Aorta (tissue), 5 donors: ENCODE data around the gene AMFR. TPM values are rescaled to one million over a fixed set of nuclear protein-coding genes. Genes with fewer than 3 reads are reported as not detected.

Experiments
- ATAC-seq: fragments of 200-7000 bp; cut with Tn5 transposase; one replicate; pipeline ENCODE4 v1.9.1; 2022; ENCODE audit warnings: moderate library complexity; ENCODE audit not compliant: low FRiP score
- DNase-seq, 2 donors: peaks; one replicate each; pipeline ENCODE4 v3.0.0-alpha.2; 2020
- H3K27ac ChIP-seq, 2 donors: one replicate each; pipeline ENCODE4 v1.5.1; 2013; ENCODE audit warnings: low read length in 2 of 2, mild to moderate bottlenecking in 2 of 2, moderate library complexity in 2 of 2, control low read depth in 1 of 2, inconsistent platforms in 1 of 2, low read depth in 1 of 2
- H3K27me3 ChIP-seq, 2 donors: one replicate each; pipeline ENCODE4 v1.6.1; 2013; ENCODE audit warnings: control low read depth in 1 of 2, low read length in 1 of 2, mild to moderate bottlenecking in 1 of 2, moderate library complexity in 1 of 2; ENCODE audit not compliant: insufficient read depth in 2 of 2, control insufficient read depth in 1 of 2
- H3K36me3 ChIP-seq, 2 donors: one replicate each; pipeline ENCODE4 v1.6.1; 2013; ENCODE audit warnings: control low read depth in 1 of 2, low read length in 1 of 2, mild to moderate bottlenecking in 1 of 2; ENCODE audit not compliant: insufficient read depth in 2 of 2, control insufficient read depth in 1 of 2
- H3K4me1 ChIP-seq, 2 donors: one replicate each; pipeline ENCODE4 v1.6.1; 2013; ENCODE audit warnings: low read length in 2 of 2, control low read depth in 1 of 2, mild to moderate bottlenecking in 1 of 2, moderate library complexity in 1 of 2; ENCODE audit not compliant: insufficient read depth in 2 of 2, control insufficient read depth in 1 of 2
- H3K4me3 ChIP-seq, 2 donors: one replicate each; pipeline ENCODE4 v1.5.1; 2013; ENCODE audit warnings: low read length in 2 of 2, control low read depth in 1 of 2, mild to moderate bottlenecking in 1 of 2
- H3K9me3 ChIP-seq: one replicate; pipeline ENCODE4 v1.6.1; 2013; ENCODE audit warnings: mild to moderate bottlenecking, low read length; ENCODE audit not compliant: control insufficient read depth
- WGBS, 2 donors: extraction: QIAGEN DNeasy Blood & Tissue Kit; methylation state at CpG; one replicate each; pipeline ENCODE4 v1.1.7; 2013; 5-methylcytosine and 5-hydroxymethylcytosine counted together
- intact Hi-C, 2 donors: fragments of 100-400 bp; cut with DNase I; formaldehyde crosslinking; loops; one replicate each; pipeline versions ENCODE4 v1.14.2 to v1.15.0; 2022
- polyA plus RNA-seq, 2 donors: library from polyadenylated mRNA; stranded (reverse); fragments of 200-250 nt; gene quantifications; one replicate each; pipeline ENCODE4 v1.2.3, GENCODE V29; 2013
- total RNA-seq, 2 donors: library from RNA; stranded (reverse); fragmentation: NEBNext Ultra II Directional; extraction: Animal tissue kit (Norgen Biotek cat#: 25700); gene quantifications; one replicate each; pipeline ENCODE4 v1.2.1, GENCODE V29; 2021
- donor health status: healthy with polysubstance abuse.
- donor health status: Bipolar disorder and iron deficiency.
- donor health status: DM: no; HTN: no; CAD: no.
- donor health status: DM: no; HTN: no; CAD: no.
- donor health status: DM: yes; HTN: yes; CAD: no.

Gene AMFR
- total and polyA plus RNA-seq, 4 donors: 34.6 to 124 (median 88.8) TPM

DNA sequence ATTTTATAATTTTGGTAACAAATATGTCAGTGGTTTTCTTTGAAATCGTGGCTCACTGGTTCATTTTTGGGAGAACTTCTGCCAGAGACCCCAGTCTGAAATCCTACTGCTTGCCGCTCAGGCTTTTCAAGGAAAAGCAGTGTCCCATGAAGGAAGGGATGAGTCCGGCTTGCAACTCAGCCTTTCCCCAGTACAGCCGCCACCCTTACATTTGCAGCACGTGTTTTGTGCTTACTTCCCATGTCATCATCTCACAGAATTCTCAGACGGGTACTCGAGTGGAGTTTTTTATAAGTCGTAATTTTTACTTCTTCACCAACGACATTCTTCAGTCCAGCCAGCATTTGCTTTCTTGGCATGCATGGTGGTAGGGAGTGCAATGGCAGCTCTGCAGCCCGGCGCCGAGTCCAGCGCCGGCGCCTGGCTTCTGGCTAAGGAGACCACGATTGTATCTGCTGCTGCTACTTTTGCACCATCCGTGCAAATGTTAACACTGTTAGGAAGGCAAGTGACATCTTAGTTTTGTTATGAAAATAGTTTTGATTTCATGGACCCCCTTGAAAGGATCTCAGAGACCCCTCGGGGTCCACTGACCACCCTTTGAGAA lies 111.0 kb downstream of the AMFR start:
- ATAC-seq: no peak
- no peak overlapping the region for H3K4me3 ChIP-seq
- intact Hi-C loops: no loop called here
- H3K27ac ChIP-seq: no peak overlapping the region
- 72 to 78% methylated on average over 18 of the region's 18 CpGs for WGBS, 2 donors
- no peak for DNase-seq
- no peaks in the 10 kb centered on the region for H3K9me3 ChIP-seq
- no peaks in the 10 kb centered on the region for H3K36me3 ChIP-seq
- no peaks in the 10 kb centered on the region for H3K4me1 ChIP-seq
- H3K27me3 ChIP-seq: no peaks in the 10 kb centered on the region

DNA sequence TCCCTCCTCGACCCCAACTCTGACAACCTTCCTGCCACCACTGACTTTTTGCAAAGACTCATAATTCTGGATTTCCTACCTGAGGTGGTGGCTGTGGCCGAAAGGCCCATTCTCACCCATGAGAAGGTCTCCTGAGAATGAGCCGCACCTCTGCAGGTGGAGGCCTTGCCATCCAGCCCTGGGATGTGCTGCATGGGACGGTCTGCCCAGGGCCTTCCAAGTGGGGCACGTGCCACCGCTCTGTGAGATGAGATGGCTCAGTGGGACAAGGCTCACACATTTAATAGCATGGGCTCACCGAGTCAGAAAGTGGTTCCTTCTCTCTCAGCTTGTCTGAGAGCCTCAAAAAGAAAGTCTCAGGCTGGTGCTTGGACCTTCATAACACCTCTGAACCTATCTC lies 112.8 kb downstream of the AMFR start:
- H3K36me3 ChIP-seq: no peaks in the 10 kb centered on the region
- no peak overlapping the region for H3K4me3 ChIP-seq
- WGBS, 2 donors: 93 to 95% methylated on average over 7 of the region's 7 CpGs
- no peaks in the 10 kb centered on the region for H3K4me1 ChIP-seq
- H3K9me3 ChIP-seq: no peaks in the 10 kb centered on the region
- H3K27ac ChIP-seq: no peak overlapping the region
- intact Hi-C loops: no loop called here
- H3K27me3 ChIP-seq: no peaks in the 10 kb centered on the region
- no peak for ATAC-seq
- DNase-seq: no peak

DNA sequence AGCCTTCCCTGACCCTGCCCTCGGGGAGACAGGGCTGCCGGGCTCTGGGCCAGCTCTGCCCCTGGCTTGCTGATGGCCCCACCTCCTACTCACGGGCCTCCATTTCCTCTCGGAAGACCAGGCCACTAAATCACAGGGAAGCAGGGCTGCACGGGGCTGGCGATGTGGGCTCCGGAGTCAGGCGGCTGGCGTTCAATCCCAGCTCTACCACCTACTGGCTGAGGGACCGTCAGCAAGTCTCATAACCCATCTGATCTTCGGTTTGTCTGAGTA lies 113.4 kb downstream of the AMFR start:
- no peaks in the 10 kb centered on the region for H3K4me1 ChIP-seq
- H3K4me3 ChIP-seq: no peak overlapping the region
- H3K27ac ChIP-seq: no peak overlapping the region
- no peaks in the 10 kb centered on the region for H3K9me3 ChIP-seq
- DNase-seq: no peak
- no peaks in the 10 kb centered on the region for H3K36me3 ChIP-seq
- intact Hi-C loops: no loop called here
- 74 to 76% methylated on average over 10 to 11 of the region's 11 CpGs for WGBS, 2 donors
- no peak for ATAC-seq
- H3K27me3 ChIP-seq: no peaks in the 10 kb centered on the region

Other genes with a start within 250 kb of the AMFR start
- 10 to 100 TPM in 1 of 2 donors, 1 to 10 TPM in 1; 6.9 to 16.2 TPM for gene GNAO1, start 234.1 kb downstream of the AMFR start, total RNA-seq
- gene GNAO1, start 234.1 kb downstream of the AMFR start, polyA plus RNA-seq: 1 to 10 TPM in 1 of 2 donors, under 1 TPM in 1; 0.63 to 1.4 TPM
- gene NUDT21, start 25.8 kb upstream of the AMFR start, total RNA-seq: 10 to 100 TPM; 72.6 to 79.3 TPM
- 10 to 100 TPM; 21.0 to 31.8 TPM for gene NUDT21, start 25.8 kb upstream of the AMFR start, polyA plus RNA-seq
- 10 to 100 TPM; 30.7 to 33.5 TPM for gene OGFOD1, start 26.0 kb upstream of the AMFR start, total RNA-seq
- 10 to 100 TPM; 18.5 to 21.0 TPM for gene OGFOD1, start 26.0 kb upstream of the AMFR start, polyA plus RNA-seq
- 10 to 100 TPM; 40.3 to 41.0 TPM for gene BBS2, start 94.5 kb upstream of the AMFR start, total RNA-seq
- 100 to 1,000 TPM in 1 of 2 donors, 10 to 100 TPM in 1; 32.3 to 125 TPM for gene BBS2, start 94.5 kb upstream of the AMFR start, polyA plus RNA-seq
- not detected for gene MT4, start 139.5 kb upstream of the AMFR start, total RNA-seq
- not detected for gene MT4, start 139.5 kb upstream of the AMFR start, polyA plus RNA-seq
- gene MT3, start 164.0 kb upstream of the AMFR start, total RNA-seq: 1 to 10 TPM in 1 of 2 donors, not detected in 1; 1.6 TPM
- gene MT3, start 164.0 kb upstream of the AMFR start, polyA plus RNA-seq: not detected
- gene MT2A, start 183.0 kb upstream of the AMFR start, total RNA-seq: 1,000 to 10,000 TPM in 1 of 2 donors, 100 to 1,000 TPM in 1; 146 to 1,375 TPM
- 1,000 to 10,000 TPM in 1 of 2 donors, 100 to 1,000 TPM in 1; 320 to 1,681 TPM for gene MT2A, start 183.0 kb upstream of the AMFR start, polyA plus RNA-seq
- 100 to 1,000 TPM in 1 of 2 donors, 10 to 100 TPM in 1; 47.8 to 355 TPM for gene MT1E, start 200.2 kb upstream of the AMFR start, total RNA-seq
- 100 to 1,000 TPM; 185 to 606 TPM for gene MT1E, start 200.2 kb upstream of the AMFR start, polyA plus RNA-seq
- gene MT1M, start 207.1 kb upstream of the AMFR start, total RNA-seq: 100 to 1,000 TPM in 1 of 2 donors, 10 to 100 TPM in 1; 11.8 to 129 TPM
- gene MT1M, start 207.1 kb upstream of the AMFR start, polyA plus RNA-seq: 10 to 100 TPM; 40.1 to 72.2 TPM
- gene MT1A, start 213.1 kb upstream of the AMFR start, total RNA-seq: 10 to 100 TPM in 1 of 2 donors, 1 to 10 TPM in 1; 4.6 to 82.2 TPM
- gene MT1A, start 213.1 kb upstream of the AMFR start, polyA plus RNA-seq: 10 to 100 TPM in 1 of 2 donors, 1 to 10 TPM in 1; 7.0 to 16.2 TPM
- not detected for gene MT1B, start 226.3 kb upstream of the AMFR start, total RNA-seq
- not detected for gene MT1B, start 226.3 kb upstream of the AMFR start, polyA plus RNA-seq
- 10 to 100 TPM; 14.4 to 19.1 TPM for gene MT1F, start 232.4 kb upstream of the AMFR start, total RNA-seq
- gene MT1F, start 232.4 kb upstream of the AMFR start, polyA plus RNA-seq: 10 to 100 TPM in 1 of 2 donors, 1 to 10 TPM in 1; 9.0 to 81.1 TPM
- gene MT1G, start 242.5 kb upstream of the AMFR start, total RNA-seq: 10 to 100 TPM in 1 of 2 donors, 1 to 10 TPM in 1; 5.3 to 49.1 TPM
- gene MT1G, start 242.5 kb upstream of the AMFR start, polyA plus RNA-seq: 100 to 1,000 TPM in 1 of 2 donors, 10 to 100 TPM in 1; 13.9 to 118 TPM
- 1 to 10 TPM in 1 of 2 donors, not detected in 1; 1.6 TPM for gene MT1H, start 244.3 kb upstream of the AMFR start, total RNA-seq
- 10 to 100 TPM in 1 of 2 donors, 1 to 10 TPM in 1; 3.0 to 12.6 TPM for gene MT1H, start 244.3 kb upstream of the AMFR start, polyA plus RNA-seq